HCT116 (cell line): Measurements from ENCODE around the gene NEUROG1. TPM values are rescaled to one million over a fixed set of nuclear protein-coding genes. Genes with fewer than 3 reads are reported as not detected.

Source experiments
- ATAC-seq: fragments of 200-7000 bp; cut with Tn5 transposase; 2 replicates; pipeline ENCODE4 v1.9.1; 2020; ENCODE audit warnings: mild to moderate bottlenecking, moderate library complexity
- BruUV-seq: library from RNA; stranded (reverse); fragments of 400-500 nt; replicated peaks from 2 replicates; lab custom pipeline; 2021; lab: Mats Ljungman, UMichigan
- CTCF ChIA-PET: fragments of 300-600 bp; sonication (Branson Sonifier 250); formaldehyde crosslinking; loops from one replicate; lab custom pipeline; 2021; ENCODE audit warnings: antibody characterized with exemption; lab: Charles Lee
- POLR2A ChIA-PET: fragments of 300-600, 350-600 bp; sonication (Branson Sonifier 250); formaldehyde crosslinking; loops from one replicate; lab custom pipeline; 2021; ENCODE audit warnings: antibody characterized with exemption; lab: Charles Lee
- RAD21 ChIA-PET, 2 experiments: fragments of 300-600 bp; sonication (Branson Sonifier 250); formaldehyde crosslinking; loops; one replicate each; lab custom pipeline; 2023; ENCODE audit warnings: low total read pairs in 2 of 2; ENCODE audit not compliant: uncharacterized antibody in 2 of 2, unreplicated experiment in 2 of 2, low non-redundant PET in 1 of 2; lab: Charles Lee
- DNase-seq: peaks from one replicate; pipeline ENCODE4 v3.0.0-alpha.2; 2010; ENCODE audit warnings: low read depth, low spot score
- H2AFZ ChIP-seq: fragments of 200-600 bp; shearing (Covaris generic), sonication (generic); 2 replicates; pipeline ENCODE4 v1.6.1; 2017; ENCODE audit warnings: low read depth, mixed run types, mixed read lengths, antibody characterized with exemption, low read length; ENCODE audit not compliant: poor library complexity, severe bottlenecking
- H3K27ac ChIP-seq: 2 replicates; pipeline ENCODE4 v1.5.1; 2012; ENCODE audit warnings: low read depth, low read length
- H3K27me3 ChIP-seq: fragments of 200-600 bp; sonication (generic); 2 replicates; pipeline ENCODE4 v1.6.1; 2016; ENCODE audit warnings: mixed run types, low read length, mixed read lengths; ENCODE audit not compliant: insufficient read depth
- H3K36me3 ChIP-seq, 2 experiments: fragments of 200-500 bp in 1 of 2; fragments of 200-600 bp in 1 of 2; sonication (Bioruptor generic) in 1 of 2; sonication (generic) in 1 of 2; 2 replicates each; pipeline versions ENCODE4 v1.5.1 to v1.6.1; 2014 to 2016; ENCODE audit warnings: low read length in 2 of 2, inconsistent platforms in 1 of 2, mixed read lengths in 1 of 2, mixed run types in 1 of 2; ENCODE audit not compliant: insufficient read depth in 2 of 2, control insufficient read depth in 1 of 2
- H3K4me1 ChIP-seq, 2 experiments: fragments of 200-600 bp in 1 of 2; sonication (generic) in 1 of 2; 2 replicates each; pipeline versions ENCODE4 v1.5.1 to v1.6.1; 2012 to 2017; ENCODE audit warnings: low read length in 2 of 2, inconsistent platforms in 1 of 2, mild to moderate bottlenecking in 1 of 2, mixed read lengths in 1 of 2, mixed run types in 1 of 2, moderate library complexity in 1 of 2; ENCODE audit not compliant: insufficient read depth in 2 of 2, control insufficient read depth in 1 of 2
- H3K4me2 ChIP-seq: fragments of 200-600 bp; sonication (generic); 2 replicates; pipeline ENCODE4 v1.6.1; 2017; ENCODE audit warnings: mixed run types, low read length, mixed read lengths
- H3K4me3 ChIP-seq, 2 experiments: fragments of 200-600 bp in 1 of 2; sonication (generic) in 1 of 2; replicated peaks in 1 of 2; 2 replicates each; pipeline ENCODE4 v1.5.1; 2011 to 2016; ENCODE audit warnings: low read length in 2 of 2, control low read depth in 1 of 2, low read depth in 1 of 2, mild to moderate bottlenecking in 1 of 2, mixed read lengths in 1 of 2, mixed run types in 1 of 2
- H3K79me2 ChIP-seq: fragments of 200-600 bp; sonication (generic); 2 replicates; pipeline ENCODE4 v1.6.1; 2017; ENCODE audit warnings: mild to moderate bottlenecking, mixed run types, low read length, moderate library complexity, mixed read lengths; ENCODE audit not compliant: insufficient read depth
- H3K9ac ChIP-seq: fragments of 200-600 bp; sonication (generic); 2 replicates; pipeline ENCODE4 v1.6.1; 2016; ENCODE audit warnings: low read length, mixed read lengths
- H3K9me2 ChIP-seq: fragments of 200-600 bp; sonication (generic), shearing (Covaris generic); 2 replicates; pipeline ENCODE4 v1.6.1; 2017; ENCODE audit warnings: mixed run types, mild to moderate bottlenecking, moderate library complexity; ENCODE audit not compliant: insufficient read depth
- H3K9me3 ChIP-seq, 2 experiments: fragments of 200-500 bp in 1 of 2; fragments of 200-600 bp in 1 of 2; sonication (Bioruptor generic) in 1 of 2; sonication (generic) in 1 of 2; 2 replicates each; pipeline ENCODE4 v1.6.1; 2014 to 2017; ENCODE audit warnings: low read length in 2 of 2, mixed read lengths in 2 of 2, inconsistent platforms in 1 of 2, low read depth in 1 of 2, mild to moderate bottlenecking in 1 of 2, mixed run types in 1 of 2, moderate library complexity in 1 of 2; ENCODE audit not compliant: control insufficient read depth in 1 of 2, insufficient read depth in 1 of 2
- H4K20me1 ChIP-seq: fragments of 200-600 bp; sonication (generic), shearing (Covaris generic); 2 replicates; pipeline ENCODE4 v1.6.1; 2017; ENCODE audit warnings: mixed run types, mild to moderate bottlenecking, moderate library complexity; ENCODE audit not compliant: insufficient read depth
- ATF3 ChIP-seq: IDR thresholded peaks from 2 replicates; pipeline ENCODE4 v1.6.1; 2012
- CBX3 ChIP-seq: IDR thresholded peaks from 2 replicates; pipeline ENCODE4 v1.6.1; 2012; ENCODE audit warnings: low read depth
- CEBPB ChIP-seq: IDR thresholded peaks from 2 replicates; pipeline ENCODE4 v1.6.1; 2012; ENCODE audit warnings: low read depth
- CTCF ChIP-seq, 3 experiments: fragments of 200-600 bp in 1 of 3; sonication (generic) in 1 of 3; IDR thresholded peaks in 2 of 3; conservative IDR thresholded peaks in 1 of 3; 2 replicates each; pipeline ENCODE4 v1.5.1; 2012 to 2017; ENCODE audit warnings: low read depth in 2 of 3, low read length in 2 of 3, antibody characterized with exemption in 1 of 3, borderline replicate concordance in 1 of 3, control low read depth in 1 of 3, mild to moderate bottlenecking in 1 of 3, mixed read lengths in 1 of 3, mixed run types in 1 of 3, moderate library complexity in 1 of 3; ENCODE audit not compliant: insufficient read depth in 1 of 3
- EGR1 ChIP-seq: IDR thresholded peaks from 2 replicates; pipeline ENCODE4 v1.6.1; 2012; ENCODE audit warnings: low read depth
- EZH2 ChIP-seq: fragments of 200-600 bp; sonication (generic); IDR thresholded peaks from 2 replicates; pipeline ENCODE4 v1.6.1; 2017; ENCODE audit warnings: antibody characterized with exemption, mixed run types
- FOSL1 ChIP-seq: IDR thresholded peaks from 2 replicates; pipeline ENCODE4 v1.6.1; 2012; ENCODE audit warnings: low read depth
- JUND ChIP-seq: IDR thresholded peaks from 2 replicates; pipeline ENCODE4 v1.6.1; 2012
- POLR2A ChIP-seq: IDR thresholded peaks from 2 replicates; pipeline ENCODE4 v1.7.0; 2011; ENCODE audit warnings: borderline replicate concordance; ENCODE audit not compliant: insufficient read depth, insufficient read length; ENCODE audit errors: extremely low read depth
- POLR2AphosphoS5 ChIP-seq: IDR thresholded peaks from 2 replicates; pipeline ENCODE4 v1.6.1; 2011; ENCODE audit warnings: mild to moderate bottlenecking, low read depth, low read length, moderate library complexity
- RAD21 ChIP-seq: IDR thresholded peaks from 2 replicates; pipeline ENCODE4 v1.6.1; 2012; ENCODE audit warnings: low read depth, mild to moderate bottlenecking
- SP1 ChIP-seq: IDR thresholded peaks from 2 replicates; pipeline ENCODE4 v1.6.1; 2012; ENCODE audit warnings: low read depth
- SRF ChIP-seq: IDR thresholded peaks from 2 replicates; pipeline ENCODE4 v1.6.1; 2012; ENCODE audit warnings: low read depth
- YY1 ChIP-seq: IDR thresholded peaks from 2 replicates; pipeline ENCODE4 v1.6.1; 2011; ENCODE audit warnings: low read length, low read depth, moderate library complexity, mild to moderate bottlenecking; ENCODE audit not compliant: insufficient replicate concordance; ENCODE audit errors: extremely low read depth
- ZBTB33 ChIP-seq: IDR thresholded peaks from 2 replicates; pipeline ENCODE4 v1.6.1; 2011; ENCODE audit warnings: mild to moderate bottlenecking, low read length, moderate library complexity; ENCODE audit not compliant: insufficient replicate concordance; ENCODE audit errors: extremely low read depth
- ZNF274 ChIP-seq: fragments of 200-500 bp; sonication (Bioruptor generic); IDR thresholded peaks from 2 replicates; pipeline ENCODE4 v1.6.1; 2014; ENCODE audit warnings: mild to moderate bottlenecking, low read depth, low read length, inconsistent platforms
- intact Hi-C: fragments of 100-400 bp; cut with micrococcal nuclease; formaldehyde crosslinking; loops from 2 replicates; pipeline ENCODE4 v1.10.0; 2022
- total RNA-seq: library from RNA; stranded (reverse); gene quantifications from one replicate; pipeline ENCODE4 v1.2.1, GENCODE V29; 2021; ENCODE audit not compliant: unreplicated experiment

Gene NEUROG1
- total RNA-seq, 1 experiment from 2014 or later = not detected

GRCh38 chr5:135491038-135491551 lies 44.7 kb downstream of the NEUROG1 start:
- ATAC-seq (no peak), DNase-seq (no peak)
- H4K20me1 ChIP-seq = no peaks in the 10 kb centered on the region
- POLR2A ChIA-PET = no interaction called here
- H3K4me2 ChIP-seq = no peak overlapping the region
- H3K27me3 ChIP-seq = no peaks in the 10 kb centered on the region
- H3K4me3 ChIP-seq = no peak overlapping the region
- RAD21 ChIA-PET = no interaction called here
- H3K79me2 ChIP-seq = no peaks in the 10 kb centered on the region
- no TSS peak for BruUV-seq
- no peak overlapping the region for H3K9ac ChIP-seq
- no peak overlapping the region for H3K27ac ChIP-seq
- intact Hi-C loops = no loop called here
- H3K4me1 ChIP-seq = peaks cover 13 to 33% of the 10 kb centered on the region in 2 experiments
- no peaks in the 10 kb centered on the region for H3K36me3 ChIP-seq
- H3K9me3 ChIP-seq = no peaks in the 10 kb centered on the region
- no peaks in the 10 kb centered on the region for H3K9me2 ChIP-seq
- no peak overlapping the region for H2AFZ ChIP-seq
- CTCF ChIA-PET = no interaction called here
- TF ChIP-seq RAD21 = no peak
- no peak for TF ChIP-seq POLR2AphosphoS5
- no peak for TF ChIP-seq JUND
- TF ChIP-seq EZH2 = no peak
- TF ChIP-seq EGR1 = no peak
- TF ChIP-seq CTCF (IDR thresholded peaks at IDR 0.05 in 2 of 3, conservative IDR thresholded peaks at IDR 0.05 in 1 of 3; ENCODE audit: borderline replicate concordance in 1 of 3, insufficient read depth in 1 of 3, low read depth in 2 of 3, low read length in 2 of 3) = no peak
- TF ChIP-seq CEBPB = no peak
- TF ChIP-seq SP1 = no peak
- no peak for TF ChIP-seq ZBTB33
- TF ChIP-seq CBX3 = no peak
- no peak for TF ChIP-seq POLR2A
- TF ChIP-seq SRF = no peak
- no peak for TF ChIP-seq ATF3
- TF ChIP-seq FOSL1 = no peak
- TF ChIP-seq ZNF274 = no peak
- no peak for TF ChIP-seq YY1
